Breast epithelium (tissue), 3 donors: ENCODE data around the gene NXPE4.

Experiments
- CTCF ChIP-seq, 3 donors: fragments of 450-650 bp; IDR thresholded peaks; one replicate each; pipeline ENCODE4 v1.5.1; 2016 to 2017; ENCODE audit warnings: antibody characterized with exemption in 3 of 3, mild to moderate bottlenecking in 3 of 3, moderate library complexity in 3 of 3
- POLR2A ChIP-seq: fragments of 450-650 bp; IDR thresholded peaks from one replicate; pipeline ENCODE4 v1.6.1; 2016; ENCODE audit warnings: antibody characterized with exemption, mild to moderate bottlenecking, moderate library complexity

- TF ChIP-seq POLR2A (no peak), CTCF (IDR thresholded peaks at IDR 0.05) (no peak)
These were observed 28.1 kb upstream of the NXPE4 start for GRCh38 chr11:114623720-114624119.
